Effector memory CD4-positive, alpha-beta T cell (primary cell): ENCODE measurements around the gene CHRNA4.

Source experiments
- DNase-seq, 3 donors: peaks; one replicate each; pipeline ENCODE4 v3.0.0-alpha.2; 2020
- H3K27ac ChIP-seq: 2 replicates; pipeline ENCODE4 v1.7.0; 2013; ENCODE audit warnings: mild to moderate bottlenecking, low read length, moderate library complexity; ENCODE audit not compliant: insufficient read depth, poor library complexity, severe bottlenecking
- H3K27me3 ChIP-seq: replicated peaks from 2 replicates; pipeline ENCODE4 v1.7.0; 2013; ENCODE audit warnings: mild to moderate bottlenecking, low read length; ENCODE audit not compliant: insufficient read depth, control insufficient read depth, poor library complexity, severe bottlenecking
- H3K36me3 ChIP-seq: 2 replicates; pipeline ENCODE4 v1.7.0; 2013; ENCODE audit warnings: mild to moderate bottlenecking, low read length, moderate library complexity; ENCODE audit not compliant: control insufficient read depth, insufficient read depth
- H3K4me1 ChIP-seq: 2 replicates; pipeline ENCODE4 v1.7.0; 2013; ENCODE audit warnings: low read length, mild to moderate bottlenecking; ENCODE audit not compliant: control insufficient read depth, insufficient read depth, poor library complexity, severe bottlenecking
- H3K4me3 ChIP-seq: 2 replicates; pipeline ENCODE4 v1.7.0; 2013; ENCODE audit warnings: low read length, low read depth, mild to moderate bottlenecking; ENCODE audit not compliant: insufficient read depth, poor library complexity, severe bottlenecking
- H3K9me3 ChIP-seq: 2 replicates; pipeline ENCODE4 v1.7.0; 2013; ENCODE audit warnings: mild to moderate bottlenecking, low read length, moderate library complexity; ENCODE audit not compliant: control insufficient read depth

CHRNA4 gene

DNA sequence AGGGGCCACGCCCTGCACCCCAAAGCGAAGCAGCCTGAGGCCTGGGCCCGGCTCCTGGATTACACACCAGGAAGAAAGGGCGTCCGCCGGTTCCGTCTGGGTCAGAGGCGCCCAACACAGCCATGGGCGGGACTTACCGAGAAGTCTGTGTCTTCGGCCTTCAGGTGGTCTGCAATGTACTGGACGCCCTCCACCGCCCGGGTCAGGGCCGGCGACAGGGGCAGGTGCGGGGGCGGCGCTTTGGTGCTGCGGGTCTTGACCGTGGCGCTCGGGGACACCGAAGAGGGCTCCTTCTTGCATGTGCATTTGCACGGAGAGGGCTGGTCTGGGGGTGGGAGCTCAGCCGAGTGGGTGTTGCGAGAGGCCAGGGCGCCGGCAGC is 11.6 kb downstream of the CHRNA4 start:
- Histone ChIP-seq H3K9me3 (no peaks in the 10 kb centered on the region), H3K27me3 (no peaks in the 10 kb centered on the region), H3K4me1 (no peaks in the 10 kb centered on the region), H3K36me3 (no peaks in the 10 kb centered on the region), H3K4me3 (no peak overlapping the region), H3K27ac (no peak overlapping the region)
- no peak for DNase-seq

DNA sequence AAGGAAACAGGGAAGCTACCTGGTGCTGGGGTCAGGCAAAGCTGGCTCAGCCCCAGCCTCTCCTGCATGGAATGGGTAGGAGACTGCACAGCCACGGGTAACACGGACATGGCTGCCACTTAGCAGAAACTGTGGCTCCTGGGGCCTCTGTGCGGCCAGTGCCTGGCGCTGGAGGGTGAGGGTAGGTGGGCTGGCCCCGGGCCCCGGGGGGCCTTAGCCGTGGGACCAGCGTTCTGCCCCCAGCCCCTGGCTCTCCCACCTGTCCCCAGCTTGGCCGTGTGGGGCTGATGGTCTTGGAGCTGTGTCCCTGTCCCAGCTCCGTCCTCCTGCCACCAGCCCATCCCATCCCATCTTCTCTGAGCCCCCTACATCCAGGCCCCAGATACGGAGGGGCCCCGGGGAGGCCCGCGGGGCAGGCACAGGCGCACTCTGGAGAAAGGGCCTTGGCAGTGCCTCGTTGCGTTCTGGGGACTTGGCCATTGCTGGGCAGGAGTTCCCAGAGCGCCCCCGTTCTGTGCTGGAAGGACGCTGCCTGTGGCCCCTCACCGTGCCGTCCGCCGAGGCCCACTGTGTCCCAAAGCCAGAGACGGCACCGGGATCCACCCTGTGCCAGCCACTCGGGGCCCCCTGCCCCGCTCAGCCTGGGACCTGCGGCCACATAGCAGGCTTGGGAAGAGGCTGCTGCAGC is 12.2 kb downstream of the CHRNA4 start:
- H3K27me3 ChIP-seq: no peaks in the 10 kb centered on the region
- H3K9me3 ChIP-seq: no peaks in the 10 kb centered on the region
- DNase-seq: no peak
- no peak overlapping the region for H3K27ac ChIP-seq
- no peaks in the 10 kb centered on the region for H3K4me1 ChIP-seq
- no peak overlapping the region for H3K4me3 ChIP-seq
- H3K36me3 ChIP-seq: no peaks in the 10 kb centered on the region

DNA sequence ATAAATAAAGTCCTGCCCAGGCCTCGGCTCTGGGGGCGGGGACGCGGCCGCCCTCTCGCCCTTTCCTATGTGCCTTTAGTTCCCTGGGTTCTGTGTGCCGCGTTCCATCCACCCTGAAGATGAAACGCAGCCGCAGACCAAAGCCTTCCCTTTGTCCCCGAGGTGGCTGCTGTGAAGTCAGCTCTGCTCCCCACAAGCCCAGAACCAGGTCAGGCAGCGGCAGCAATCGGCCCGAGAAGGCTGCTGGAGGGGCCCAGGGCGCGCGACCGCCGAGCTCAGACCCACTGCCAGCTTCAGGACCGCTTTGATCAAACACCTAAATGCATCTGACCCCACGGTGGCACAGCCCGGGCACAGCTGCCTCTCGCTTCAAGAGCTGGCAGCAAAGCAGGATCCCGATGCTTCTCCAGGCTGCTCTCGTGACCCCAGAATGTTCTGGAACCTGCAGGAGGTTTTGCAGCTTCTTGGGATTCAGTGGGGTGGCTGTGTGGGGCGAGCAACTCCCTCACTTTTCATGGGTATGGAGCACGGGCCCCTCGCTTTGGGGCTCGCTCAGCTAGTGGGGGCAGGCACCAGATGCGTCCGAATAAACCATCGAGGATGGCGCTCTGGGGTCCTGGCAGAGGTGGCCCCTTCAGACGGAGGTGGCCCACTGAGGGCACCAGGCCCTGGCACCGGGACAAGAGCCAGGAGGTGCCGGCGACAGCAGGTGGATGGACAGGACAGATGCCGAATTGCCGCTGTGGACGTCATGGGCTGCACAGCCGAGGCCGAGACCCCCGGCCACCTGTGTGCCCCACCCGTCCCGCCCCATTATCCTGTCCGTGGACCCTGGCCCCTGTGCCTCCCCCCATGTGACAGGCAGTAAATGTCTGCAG is 13.0 kb downstream of the CHRNA4 start:
- Histone ChIP-seq H3K4me3 (no peak overlapping the region), H3K27me3 (no peaks in the 10 kb centered on the region), H3K27ac (no peak overlapping the region)

DNA sequence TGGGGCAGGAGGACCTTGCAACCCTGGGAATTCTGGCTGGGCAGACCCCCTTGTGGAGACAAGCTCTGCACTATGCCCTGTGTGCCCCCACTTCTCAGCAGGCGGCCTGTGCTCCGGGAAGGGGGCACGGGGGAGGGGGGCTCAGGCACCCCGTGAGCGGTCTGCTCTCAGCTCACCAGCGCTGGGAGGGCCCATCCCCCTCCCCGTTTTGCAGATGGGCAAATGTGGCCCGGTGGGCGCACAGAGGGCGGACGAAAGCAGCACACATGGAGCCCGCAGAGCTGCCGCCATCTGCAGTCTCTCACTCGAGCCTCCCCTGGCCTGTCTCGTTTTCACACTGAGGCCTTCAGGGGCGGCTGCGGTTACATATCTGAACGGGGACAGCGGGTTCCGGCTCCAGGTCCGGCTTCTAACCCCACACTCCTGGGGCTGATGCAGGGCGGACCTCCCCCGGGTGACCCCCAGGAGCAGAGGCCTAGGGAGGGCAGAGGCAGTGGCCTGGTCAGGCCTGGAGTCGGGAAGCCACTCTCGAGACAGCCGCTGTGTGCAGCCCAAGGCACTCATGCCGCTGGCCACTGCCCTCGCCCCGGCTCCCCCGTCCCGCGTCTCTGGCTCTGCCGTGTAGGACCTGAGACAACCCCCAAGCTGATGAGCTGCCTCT is 13.9 kb downstream of the CHRNA4 start:
- no peaks in the 10 kb centered on the region for H3K27me3 ChIP-seq
- H3K4me1 ChIP-seq: no peaks in the 10 kb centered on the region
- H3K36me3 ChIP-seq: no peaks in the 10 kb centered on the region
- H3K4me3 ChIP-seq: no peak overlapping the region
- H3K9me3 ChIP-seq: no peaks in the 10 kb centered on the region
- no peak for DNase-seq
- H3K27ac ChIP-seq: no peak overlapping the region

More for the DNA sequence above, 13.0 kb downstream of the CHRNA4 start:
- Histone ChIP-seq H3K36me3 (no peaks in the 10 kb centered on the region), H3K4me1 (no peaks in the 10 kb centered on the region), H3K9me3 (no peaks in the 10 kb centered on the region)
- DNase-seq: no peak

- no peaks in the 10 kb centered on the region for H3K36me3 ChIP-seq
- no peak for DNase-seq
- H3K4me1 ChIP-seq: no peaks in the 10 kb centered on the region
- no peaks in the 10 kb centered on the region for H3K9me3 ChIP-seq
- H3K4me3 ChIP-seq: no peak overlapping the region
- no peak overlapping the region for H3K27ac ChIP-seq
- no peaks in the 10 kb centered on the region for H3K27me3 ChIP-seq
Measured at GRCh38 chr20:63346131-63347080, 14.7 kb downstream of the CHRNA4 start.

- no peaks in the 10 kb centered on the region for H3K36me3 ChIP-seq
- H3K4me1 ChIP-seq: no peaks in the 10 kb centered on the region
- H3K27me3 ChIP-seq: no peaks in the 10 kb centered on the region
- no peak for DNase-seq
- no peaks in the 10 kb centered on the region for H3K9me3 ChIP-seq
- no peak overlapping the region for H3K27ac ChIP-seq
- no peak overlapping the region for H3K4me3 ChIP-seq
Measured at GRCh38 chr20:63345328-63346100, 15.6 kb downstream of the CHRNA4 start.

DNA sequence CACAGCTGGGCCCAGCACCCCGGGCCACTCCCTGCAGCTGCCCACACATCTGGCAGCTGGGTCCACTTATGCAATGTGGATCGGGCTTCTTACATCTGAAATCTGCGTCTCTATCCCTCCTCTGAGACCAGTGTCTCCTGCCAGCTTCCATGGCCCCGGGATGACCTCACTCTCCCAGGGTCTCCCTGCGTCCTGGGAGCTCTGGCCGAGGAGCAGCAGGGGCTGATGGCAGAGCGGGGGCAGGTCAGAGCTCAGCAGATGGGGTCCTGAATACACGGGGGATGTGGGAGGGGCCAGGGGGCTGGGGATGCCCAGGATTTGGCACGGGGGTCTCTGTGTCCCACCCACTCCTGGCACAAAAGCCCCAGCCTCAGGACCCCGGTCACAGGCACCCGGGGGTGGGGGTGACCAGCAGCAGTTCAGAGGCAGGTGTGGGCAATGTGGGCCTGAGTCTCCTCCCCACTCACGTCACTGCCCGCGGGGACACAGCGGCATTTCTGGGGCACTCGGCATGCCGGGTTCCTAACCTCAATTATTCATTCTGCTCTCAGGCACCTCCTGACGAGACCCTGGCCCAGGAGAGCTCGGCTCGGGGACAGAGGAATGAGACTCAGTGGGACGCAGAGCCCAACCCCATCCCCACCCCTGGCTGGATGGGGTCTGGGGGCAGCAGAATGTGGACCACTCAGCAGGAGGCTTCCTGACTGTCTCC is 16.4 kb downstream of the CHRNA4 start:
- no peaks in the 10 kb centered on the region for H3K4me1 ChIP-seq
- no peak for DNase-seq
- H3K9me3 ChIP-seq: no peaks in the 10 kb centered on the region
- no peak overlapping the region for H3K4me3 ChIP-seq
- no peaks in the 10 kb centered on the region for H3K36me3 ChIP-seq
- H3K27ac ChIP-seq: no peak overlapping the region
- no peaks in the 10 kb centered on the region for H3K27me3 ChIP-seq

- DNase-seq: no peak
- no peaks in the 10 kb centered on the region for H3K9me3 ChIP-seq
- no peaks in the 10 kb centered on the region for H3K27me3 ChIP-seq
- H3K4me3 ChIP-seq: no peak overlapping the region
- no peaks in the 10 kb centered on the region for H3K4me1 ChIP-seq
- no peak overlapping the region for H3K27ac ChIP-seq
- H3K36me3 ChIP-seq: no peaks in the 10 kb centered on the region
Measured at GRCh38 chr20:63343460-63344445, 17.4 kb downstream of the CHRNA4 start.
